Activated CD8-positive, alpha-beta T cell treated with anti-CD3 and anti-CD28 coated beads for 36 hours (primary cell): Measurements from ENCODE around the gene ZNF346. TPM values are rescaled to one million over a fixed set of nuclear protein-coding genes. Genes with fewer than 3 reads are reported as not detected.
"Not testable (repeated sequence)": the region's sequence is repeated elsewhere in the genome, so short reads cannot be mapped to it uniquely, and the experiment has no call there.

Experiments
- ATAC-seq: fragments of 200-7000 bp; cut with Tn5 transposase; one replicate; pipeline ENCODE4 v1.10.0; 2021; ENCODE audit warnings: mild to moderate bottlenecking, moderate library complexity
- CTCF ChIA-PET: fragments of 350-600 bp; sonication (Branson Sonifier 250); formaldehyde crosslinking; loops from one replicate; lab custom pipeline; 2021; ENCODE audit warnings: antibody characterized with exemption; lab: Charles Lee
- POLR2A ChIA-PET: fragments of 350-600 bp; sonication (Branson Sonifier 250); formaldehyde crosslinking; loops from one replicate; lab custom pipeline; 2021; ENCODE audit warnings: antibody characterized with exemption; lab: Charles Lee
- DNase-seq: peaks from one replicate; pipeline ENCODE4 v3.0.0-alpha.2; 2020
- H3K27ac Mint-ChIP-seq: one replicate; pipeline ENCODE4 v1.8.0; 2021; ENCODE audit warnings: mild to moderate bottlenecking, mixed read lengths
- H3K27me3 Mint-ChIP-seq: one replicate; pipeline ENCODE4 v1.8.0; 2021; ENCODE audit warnings: mixed read lengths
- H3K36me3 Mint-ChIP-seq: one replicate; pipeline ENCODE4 v1.8.0; 2021; ENCODE audit warnings: low read depth, mixed read lengths
- H3K4me1 Mint-ChIP-seq: one replicate; pipeline ENCODE4 v1.8.0; 2021; ENCODE audit warnings: low read depth, mixed read lengths
- H3K4me3 Mint-ChIP-seq: one replicate; pipeline ENCODE4 v1.8.0; 2021; ENCODE audit warnings: mild to moderate bottlenecking, moderate library complexity, mixed read lengths
- H3K9me3 Mint-ChIP-seq: one replicate; pipeline ENCODE4 v1.8.0; 2021; ENCODE audit warnings: mixed read lengths
- CTCF ChIP-seq: fragments of 200-600 bp; IDR thresholded peaks from one replicate; pipeline ENCODE4 v1.8.0; 2022; ENCODE audit warnings: antibody characterized with exemption, mild to moderate bottlenecking
- intact Hi-C: fragments of 100-400 bp; cut with micrococcal nuclease; formaldehyde crosslinking; loops from one replicate; pipeline ENCODE4 v1.10.0; 2022
- total RNA-seq, 2 experiments: library from RNA; stranded (reverse); gene quantifications; one replicate each; pipeline ENCODE4 v1.2.3, GENCODE V29; 2021

The ZNF346 gene
- total RNA-seq: 10 to 100 TPM; 15.0 to 17.0 TPM

DNA sequence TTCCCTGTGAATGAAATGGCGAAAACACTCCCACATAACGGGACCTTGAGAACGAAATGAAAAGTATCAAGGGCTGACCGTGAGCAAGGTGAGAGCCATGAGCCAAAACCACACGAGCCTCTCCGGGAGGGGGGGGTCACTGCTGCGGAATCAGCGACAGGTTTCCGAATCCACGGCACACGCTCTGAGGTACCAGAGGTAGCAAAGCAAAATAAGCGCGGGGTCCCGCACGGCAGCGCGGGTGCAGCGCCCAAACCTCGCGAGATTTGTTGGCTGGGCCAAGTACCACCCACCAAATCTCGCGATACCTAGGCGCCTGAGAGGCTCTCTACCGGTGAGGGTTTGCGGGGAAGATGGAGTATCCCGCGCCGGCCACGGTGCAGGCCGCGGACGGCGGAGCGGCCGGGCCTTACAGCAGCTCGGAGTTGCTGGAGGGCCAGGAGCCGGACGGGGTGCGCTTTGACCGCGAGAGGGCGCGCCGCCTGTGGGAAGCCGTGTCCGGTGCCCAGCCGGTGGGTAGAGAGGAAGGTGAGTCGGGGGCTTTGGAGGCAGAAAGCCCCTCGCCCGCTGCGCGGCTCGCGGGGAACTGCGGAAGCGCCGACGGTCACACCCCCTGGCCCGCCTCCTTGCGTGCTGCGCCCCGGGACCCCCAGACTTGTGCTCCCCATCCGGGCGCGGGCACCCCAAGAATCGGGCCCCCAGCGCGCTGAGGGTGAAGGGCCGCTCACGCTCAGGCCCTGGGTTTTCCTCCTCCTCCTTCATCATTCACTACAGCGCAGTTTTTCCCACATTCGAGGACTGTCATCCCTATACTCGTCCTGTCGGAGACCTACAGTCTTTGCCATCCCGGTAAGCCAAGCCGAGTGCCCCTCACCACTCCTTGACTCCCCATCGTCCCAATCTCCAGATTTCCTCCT lies at the start of gene ZNF346:
ZNF346 (plus strand) TSS at position 311 of the 917 bp plus-strand sequence; CDS start at position 354, 43 bp downstream.
- intact Hi-C loops: no loop called here
- H3K4me1 Mint-ChIP-seq: peaks cover 30% of the 10 kb centered on the region
- DNase-seq (peak; percentile 95), ATAC-seq (peak; percentile 97)
- no peaks in the 10 kb centered on the region for H3K27me3 Mint-ChIP-seq
- H3K36me3 Mint-ChIP-seq: peaks cover 22% of the 10 kb centered on the region
- no peak for TF ChIP-seq CTCF
- ChIA-PET POLR2A (interaction anchor here (0.8 to 2.9 kb wide), 13 partner anchors 9 to 362 kb away, joined by 3 to 29 read pairs (median 3); partner anchors contain the start of genes MXD3 and UIMC1), CTCF (interaction anchor here (1.0 to 2.3 kb wide), 6 partner anchors 9 to 362 kb away, joined by 4 to 13 read pairs (median 6); no protein-coding TSS in a partner anchor)
- no peaks in the 10 kb centered on the region for H3K9me3 Mint-ChIP-seq
- peak within 1 kb of the TSS; percentile 96 for H3K4me3 Mint-ChIP-seq
- peak within 1 kb of the TSS; percentile 94 for H3K27ac Mint-ChIP-seq

DNA sequence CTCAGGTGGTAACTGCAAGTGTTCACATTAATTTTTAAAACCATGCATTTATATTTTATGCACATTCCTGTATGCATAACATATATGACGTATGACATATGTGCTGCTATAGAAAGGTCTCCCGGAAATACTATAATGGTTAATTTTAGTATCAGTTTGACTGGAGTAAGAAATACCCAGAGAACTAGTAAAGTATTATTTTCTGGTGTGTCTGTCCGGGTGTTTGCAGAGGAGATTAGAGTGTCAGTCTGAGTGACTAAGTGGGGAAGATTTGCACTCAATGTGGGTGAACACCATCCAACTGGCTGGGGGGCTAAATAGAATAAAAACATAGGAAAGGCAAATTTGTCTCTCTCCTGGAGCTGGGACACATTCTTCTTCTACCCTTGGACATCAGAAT lies 42.8 kb upstream of the ZNF346 start:
- Mint-ChIP-seq H3K4me1 (peaks cover 12% of the 10 kb centered on the region), H3K4me3 (no peak overlapping the region), H3K36me3 (peaks cover 25% of the 10 kb centered on the region), H3K9me3 (no peaks in the 10 kb centered on the region), H3K27me3 (no peaks in the 10 kb centered on the region), H3K27ac (peak overlapping the region; percentile 6)
- DNase-seq (no peak), ATAC-seq (peak; percentile 42)
- intact Hi-C loops: no loop called here
- CTCF ChIA-PET: interaction anchor here (2.9 kb wide), 1 partner anchor 26 kb away, joined by 9 read pairs; no protein-coding TSS in a partner anchor
- TF ChIP-seq CTCF: no peak
- POLR2A ChIA-PET: no interaction called here

DNA sequence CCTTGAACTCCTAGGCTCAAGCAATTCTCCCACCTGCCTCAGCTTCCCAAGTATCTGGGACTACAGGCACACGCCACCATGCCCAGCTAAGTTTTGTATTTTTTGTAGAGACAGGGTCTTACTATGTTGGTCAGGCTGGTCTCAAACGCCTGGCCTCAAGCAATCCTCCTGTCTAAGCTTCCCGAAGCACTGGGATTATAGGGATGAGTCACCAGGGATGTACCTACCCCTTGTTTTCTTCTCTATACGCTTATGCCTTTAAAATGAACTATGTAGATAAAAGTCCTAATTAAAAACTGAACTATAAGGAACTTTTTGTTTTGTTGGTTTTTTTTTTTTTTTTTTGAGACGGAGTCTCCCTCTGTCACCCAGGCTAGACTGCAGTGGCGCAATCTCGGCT lies 41.7 kb upstream of the ZNF346 start:
- Mint-ChIP-seq H3K4me1 (peaks cover 18% of the 10 kb centered on the region), H3K36me3 (peaks cover 26% of the 10 kb centered on the region), H3K9me3 (no peaks in the 10 kb centered on the region), H3K4me3 (no peak overlapping the region), H3K27ac (no peak overlapping the region), H3K27me3 (no peaks in the 10 kb centered on the region)
- POLR2A ChIA-PET: interaction anchor here (1.2 kb wide), 1 partner anchor 21 kb away, joined by 6 read pairs; no protein-coding TSS in a partner anchor
- DNase-seq (no peak), ATAC-seq (no peak)
- CTCF ChIA-PET: interaction anchor here (0.6 to 2.9 kb wide), 2 partner anchors 25 to 490 kb away, joined by 3 to 9 read pairs; no protein-coding TSS in a partner anchor
- TF ChIP-seq CTCF: no peak
- intact Hi-C loops: no loop called here

GRCh38 chr5:176983112-176983511 lies 39.4 kb upstream of the ZNF346 start:
- intact Hi-C loops, ATAC-seq, H3K27ac Mint-ChIP-seq, H3K4me3 Mint-ChIP-seq, CTCF ChIA-PET, DNase-seq, H3K27me3 Mint-ChIP-seq, H3K9me3 Mint-ChIP-seq, POLR2A ChIA-PET: not testable (repeated sequence)
- Mint-ChIP-seq H3K36me3 (peaks cover 25% of the 10 kb centered on the region), H3K4me1 (peaks cover 23% of the 10 kb centered on the region)

DNA sequence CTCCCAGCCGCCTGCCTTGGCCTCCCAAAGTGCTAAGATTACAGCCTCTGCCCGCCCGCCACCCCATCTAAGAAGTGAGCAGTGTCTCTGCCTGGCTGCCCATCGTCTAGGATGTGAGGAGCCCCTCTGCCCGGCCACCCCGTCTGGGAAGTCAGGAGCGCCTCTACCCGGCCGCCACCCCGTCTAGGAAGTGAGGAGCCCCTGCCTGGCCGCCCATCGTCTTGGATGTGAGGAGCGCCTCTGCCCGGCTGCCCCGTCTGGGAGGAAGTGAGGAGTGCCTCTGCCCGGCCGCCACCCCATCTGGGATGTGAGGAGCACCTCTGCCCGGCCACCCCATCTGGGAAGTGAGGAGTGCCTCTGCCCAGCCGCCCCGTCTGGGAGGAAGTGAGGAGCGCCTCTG lies 38.9 kb upstream of the ZNF346 start:
- intact Hi-C loops, H3K9me3 Mint-ChIP-seq, H3K4me3 Mint-ChIP-seq, CTCF ChIA-PET, H3K27me3 Mint-ChIP-seq, H3K27ac Mint-ChIP-seq, DNase-seq, POLR2A ChIA-PET, ATAC-seq: not testable (repeated sequence)
- peaks cover 28% of the 10 kb centered on the region for H3K36me3 Mint-ChIP-seq
- peaks cover 27% of the 10 kb centered on the region for H3K4me1 Mint-ChIP-seq

DNA sequence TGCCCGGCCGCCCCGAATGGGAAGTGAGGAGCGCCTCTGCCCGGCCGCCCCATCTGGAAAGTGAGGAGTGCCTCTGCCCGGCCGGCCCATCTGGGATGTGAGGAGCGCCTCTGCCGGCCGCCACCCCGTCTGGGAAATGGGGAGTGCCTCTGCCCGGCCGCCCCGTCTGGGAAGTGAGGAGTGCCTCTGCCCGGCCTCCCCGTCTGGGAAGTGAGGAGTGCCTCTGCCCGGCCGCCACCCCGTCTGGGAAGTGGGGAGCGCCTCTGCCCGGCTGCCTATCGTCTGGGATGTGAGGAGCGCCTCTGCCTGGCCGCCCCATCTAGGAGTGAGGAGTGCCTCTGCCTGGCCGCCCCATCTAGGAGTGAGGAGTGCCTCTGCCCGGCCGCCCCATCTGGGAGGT lies 38.3 kb upstream of the ZNF346 start:
- H3K27ac Mint-ChIP-seq, H3K9me3 Mint-ChIP-seq, ATAC-seq, POLR2A ChIA-PET, H3K27me3 Mint-ChIP-seq, CTCF ChIA-PET, intact Hi-C loops, H3K4me3 Mint-ChIP-seq, DNase-seq: not testable (repeated sequence)
- Mint-ChIP-seq H3K4me1 (peaks cover 28% of the 10 kb centered on the region), H3K36me3 (peaks cover 24% of the 10 kb centered on the region)
